DMS79 treated with DMSO at 0.1 percent for 48 hours (cell line): Measurements from ENCODE around the gene DIPK1B.

Experiments used
- DNase-seq: peaks from one replicate; lab custom pipeline; 2025; lab: John Stamatoyannopoulos, UW

DIPK1B gene

GRCh38 chr9:136686794-136687711, 25.3 kb upstream of the DIPK1B start, which contains the start of gene AGPAT2:
Gene AGPAT2, minus strand, starts transcription at chr9:136687457. Its CDS starts 100 bp downstream, at chr9:136687357.
- peak; percentile 30 for DNase-seq

- DNase-seq, result no peak
Measured at GRCh38 chr9:136687721-136688223, 24.6 kb upstream of the DIPK1B start.

- no peak for DNase-seq
Measured at GRCh38 chr9:136688274-136689107, 23.9 kb upstream of the DIPK1B start.

DNA sequence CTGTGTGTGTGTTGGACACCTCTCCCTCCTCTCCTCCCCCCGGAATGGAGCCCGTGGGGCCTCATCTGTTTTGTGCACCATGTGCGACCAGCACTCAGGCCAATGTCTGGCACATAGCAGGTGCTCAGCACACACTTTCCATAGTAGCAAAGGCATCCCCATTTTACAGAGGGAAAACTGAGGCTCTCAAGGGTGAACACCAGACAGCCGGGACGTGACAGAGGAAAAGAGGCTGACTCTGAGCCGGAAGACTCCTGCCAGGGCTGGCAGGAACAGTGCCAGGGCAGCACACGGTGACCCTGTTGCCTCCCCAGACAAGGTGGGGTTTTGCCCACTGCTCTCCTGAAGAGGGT, 23.3 kb upstream of the DIPK1B start:
- DNase-seq, result no peak

DNA sequence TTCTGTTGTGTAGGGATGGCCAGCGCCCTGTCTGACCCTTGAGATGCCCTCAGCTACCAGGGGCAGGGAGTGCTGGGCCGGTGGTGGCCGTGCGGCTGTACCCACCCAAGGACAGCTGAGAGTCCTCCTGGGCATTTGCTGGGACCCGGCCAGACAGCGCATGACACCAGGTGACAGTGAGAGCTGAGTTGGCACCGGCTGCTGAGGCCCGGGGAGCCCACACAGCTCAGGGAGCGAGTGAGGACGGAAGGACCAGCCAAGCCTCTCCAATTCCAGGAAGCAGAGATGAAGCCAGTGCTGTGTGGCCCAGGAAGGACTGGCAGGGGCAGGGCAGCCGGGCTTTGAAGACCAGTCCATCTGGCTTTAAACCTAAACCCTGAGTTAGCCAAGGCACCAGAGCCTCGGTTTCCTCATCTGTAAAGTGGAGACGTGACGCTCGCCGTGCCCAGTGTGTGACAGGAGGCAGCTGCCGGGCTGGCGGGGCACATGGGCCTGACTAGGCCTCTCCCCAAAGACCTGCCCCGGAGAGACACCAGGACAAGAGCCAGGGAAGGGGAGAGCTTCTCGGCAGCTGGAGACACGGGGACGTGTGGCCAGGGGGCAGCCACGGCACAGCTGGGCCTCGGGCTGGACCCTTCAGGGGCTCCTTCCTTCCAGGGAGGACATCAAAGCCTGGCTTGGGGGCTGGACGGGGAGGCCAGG, 22.1 kb upstream of the DIPK1B start:
- DNase-seq, result no peak

- DNase-seq, result no peak
Measured at GRCh38 chr9:136690806-136691261, 21.5 kb upstream of the DIPK1B start.

- no peak for DNase-seq
Measured at GRCh38 chr9:136691316-136692184, 20.8 kb upstream of the DIPK1B start.

DNA sequence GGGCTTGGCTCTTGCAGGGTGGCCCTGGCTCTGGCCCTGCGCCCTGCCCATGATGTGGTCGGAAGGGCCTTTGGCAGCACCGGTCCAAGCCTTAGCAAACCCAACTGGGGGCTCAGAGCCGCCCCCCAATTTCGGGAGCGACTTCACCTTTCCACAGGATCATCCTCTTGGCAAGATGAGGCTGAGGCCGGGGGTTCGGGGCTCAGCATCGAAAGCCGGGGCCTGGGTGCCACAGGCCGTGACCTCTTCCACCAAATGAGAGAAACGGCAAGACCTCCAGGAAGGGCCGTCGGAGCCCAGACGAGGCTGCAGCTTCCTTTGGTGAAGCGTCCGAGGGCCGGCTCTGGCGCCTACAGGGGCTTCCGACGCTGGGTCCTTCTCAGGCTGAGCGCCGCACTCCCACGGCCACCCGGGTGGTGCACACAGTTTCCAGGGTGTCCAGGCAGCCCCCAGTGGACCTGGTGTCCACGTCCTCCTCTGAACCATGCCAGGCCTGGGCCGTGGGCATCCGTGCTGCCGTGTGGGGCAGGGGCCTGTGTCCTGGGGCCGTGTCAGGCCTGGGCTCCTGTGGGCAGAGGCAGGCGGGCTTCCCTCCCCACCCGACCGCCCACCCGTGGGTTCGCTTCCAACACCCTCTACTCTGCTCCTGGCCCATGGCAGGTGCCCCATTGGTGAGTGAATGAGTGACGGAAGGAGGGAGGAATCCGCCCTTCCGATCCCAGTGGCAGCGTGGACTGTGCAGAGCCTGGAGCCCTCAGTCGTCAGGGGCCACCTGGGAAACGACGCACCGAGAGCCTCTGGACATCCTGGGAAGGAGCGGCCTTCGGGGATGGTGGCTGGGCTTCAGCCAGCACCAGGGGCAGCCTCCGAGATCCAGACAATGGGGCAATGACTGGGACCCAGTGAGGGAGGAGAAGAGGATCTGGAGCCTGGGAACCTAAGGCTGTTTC, 19.9 kb upstream of the DIPK1B start:
- DNase-seq, result no peak

DNA sequence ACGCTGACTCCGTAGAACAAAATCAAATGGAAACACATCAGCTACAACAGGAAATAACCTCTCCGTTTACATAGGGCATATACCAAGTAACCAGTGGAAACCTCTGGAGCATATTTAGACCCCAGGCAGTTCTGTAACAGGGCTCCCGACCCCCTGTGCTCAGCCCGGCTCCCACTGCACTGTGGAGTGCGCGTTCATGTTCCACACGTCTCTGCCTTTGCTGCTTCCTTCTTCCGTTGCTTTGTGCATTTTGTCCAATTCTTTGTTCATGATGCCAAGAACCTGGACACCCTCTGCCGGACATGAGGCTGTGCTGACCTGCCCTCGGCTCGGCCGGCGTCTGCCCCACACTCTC, 19.3 kb upstream of the DIPK1B start:
- DNase-seq, result no peak

- DNase-seq, result peak; percentile 39
Measured at GRCh38 chr9:136693490-136694162, 18.7 kb upstream of the DIPK1B start.

DNA sequence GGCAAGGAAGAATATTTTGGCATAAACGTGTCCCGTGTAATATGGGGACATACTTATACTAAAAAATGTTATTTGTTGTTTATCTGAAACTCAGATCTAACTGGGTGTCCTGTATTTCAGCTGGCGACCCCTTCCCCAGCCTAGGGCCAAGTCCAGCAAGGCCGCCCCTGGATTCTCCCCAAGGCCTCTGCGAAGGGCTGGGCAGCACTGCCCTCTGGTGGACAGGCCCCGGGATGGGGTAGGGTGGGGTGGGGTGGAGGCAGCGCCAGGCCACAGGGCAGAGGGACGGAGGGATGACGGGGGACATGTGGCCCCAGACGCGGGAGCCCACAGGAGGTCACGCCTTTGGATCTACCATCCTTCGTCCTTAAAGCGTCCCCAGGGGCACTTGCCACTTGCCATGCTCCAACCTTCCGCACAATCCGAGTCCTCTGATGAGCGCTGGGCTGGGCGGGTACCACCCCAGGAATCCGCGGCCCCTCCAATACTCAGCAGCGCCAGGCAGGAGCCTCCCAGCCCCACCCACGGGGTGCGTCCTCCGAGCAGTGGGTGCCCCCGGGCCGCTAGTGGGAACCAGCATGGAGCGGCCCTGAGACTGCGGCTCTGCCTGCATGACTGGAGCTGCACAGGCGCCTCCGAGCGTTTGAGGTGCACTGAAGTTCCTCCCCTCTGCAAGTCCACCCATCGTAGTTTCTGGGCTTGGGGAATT, 18.1 kb upstream of the DIPK1B start:
- no peak for DNase-seq

GRCh38 chr9:136694872-136695247, 17.5 kb upstream of the DIPK1B start:
- no peak for DNase-seq

- DNase-seq, result peak; percentile 92
Measured at GRCh38 chr9:136695435-136695895, 16.9 kb upstream of the DIPK1B start.

DNA sequence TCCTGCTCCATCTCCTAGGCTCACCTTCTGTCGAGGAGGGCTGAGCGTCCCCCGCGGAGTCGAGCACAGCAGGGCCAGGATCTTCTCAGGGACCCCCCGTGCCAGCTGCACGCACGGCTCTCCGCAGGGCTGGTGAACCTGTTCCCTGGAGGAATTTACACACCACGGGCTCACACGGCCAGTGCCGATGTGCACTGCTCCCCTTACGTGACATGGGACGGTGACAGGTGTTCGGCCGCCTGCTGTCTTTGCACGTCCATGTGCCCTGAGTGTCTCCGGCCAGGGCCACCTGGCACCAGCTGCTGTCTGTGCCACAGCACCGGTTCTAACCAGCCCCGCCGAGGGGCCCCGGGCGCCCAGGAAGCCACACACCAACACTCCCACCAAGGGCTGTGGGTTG, 16.4 kb upstream of the DIPK1B start:
- peak; percentile 64 for DNase-seq

DNA sequence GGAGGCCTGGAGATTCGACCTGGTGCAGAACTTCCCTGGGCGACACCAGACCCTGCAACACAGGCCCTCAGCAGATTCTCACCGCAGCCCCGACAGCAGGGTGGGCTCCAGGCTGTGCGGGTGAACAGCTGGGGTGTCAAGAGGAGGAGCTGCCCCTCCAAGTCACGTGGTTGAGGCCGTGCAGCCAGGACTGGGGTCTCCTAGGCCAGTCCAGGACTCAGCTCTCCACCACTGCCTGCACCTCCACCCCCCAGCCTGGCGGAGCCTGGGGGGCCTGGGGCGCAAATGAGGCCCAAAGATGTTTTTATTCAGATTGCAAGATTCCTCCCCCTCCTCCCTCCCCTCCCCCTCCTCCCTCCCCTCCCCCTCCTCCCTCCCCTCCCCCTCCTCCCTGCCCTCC, 15.9 kb upstream of the DIPK1B start:
- no peak for DNase-seq

- DNase-seq, result no peak
Measured at GRCh38 chr9:136697146-136697820, 15.1 kb upstream of the DIPK1B start.

- no peak for DNase-seq
Measured at GRCh38 chr9:136697821-136698526, 14.4 kb upstream of the DIPK1B start.
